ENCODE data around the gene DNAJC3. TPM values are rescaled to one million over a fixed set of nuclear protein-coding genes. Genes with fewer than 3 reads are reported as not detected.
"Not testable (repeated sequence)": the region's sequence is repeated elsewhere in the genome, so short reads cannot be mapped to it uniquely, and the experiment has no call there.

The DNAJC3 gene
- total RNA-seq, 1 donor from 2014 or later = 51.7 TPM

- Histone ChIP-seq H3K9me3 (ENCODE audit: insufficient read depth, low read depth, low read length) (no peaks in the 10 kb centered on the region), H3K4me3 (ENCODE audit: insufficient read depth, low read depth, low read length) (no peak overlapping the region), H3K4me2 (ENCODE audit: low read length) (no peak overlapping the region), H3K27me3 (ENCODE audit: insufficient read depth, low read length) (no peaks in the 10 kb centered on the region), H3K36me3 (ENCODE audit: insufficient read depth, low read length) (peaks cover 3% of the 10 kb centered on the region), H3K9ac (ENCODE audit: low read length) (no peak overlapping the region), H3K79me2 (ENCODE audit: insufficient read depth, low read length) (peaks cover 51% of the 10 kb centered on the region), H3K4me1 (ENCODE audit: insufficient read depth, low read length) (no peaks in the 10 kb centered on the region), H4K20me1 (ENCODE audit: insufficient read depth, low read length) (peaks cover 59% of the 10 kb centered on the region), H3K27ac (ENCODE audit: low read depth, low read length) (no peak overlapping the region), H2AFZ (ENCODE audit: low read depth, low read length) (no peak overlapping the region)
- Mint-ChIP-seq H3K4me3 (ENCODE audit: unreplicated experiment) (no peak overlapping the region), H3K36me3 (ENCODE audit: low read depth, unreplicated experiment) (peaks cover 4% of the 10 kb centered on the region), H3K9me3 (ENCODE audit: unreplicated experiment) (peaks cover 3% of the 10 kb centered on the region), H3K27ac (ENCODE audit: unreplicated experiment) (no peak overlapping the region), H3K27me3 (ENCODE audit: low read depth, unreplicated experiment) (no peaks in the 10 kb centered on the region), H3K4me1 (ENCODE audit: low read depth, unreplicated experiment) (no peaks in the 10 kb centered on the region)
- TF ChIP-seq CTCF (IDR thresholded peaks at IDR 0.05; ENCODE audit: insufficient read depth, low read depth, low read length) = no peak
- no peak for TF ChIP-seq EZH2 (IDR thresholded peaks at IDR 0.05; ENCODE audit: insufficient read depth, low read length)
- DNase-seq (ENCODE audit: low read depth) (no peak), FAIRE-seq (no peak)
Measured at GRCh38 chr13:95726876-95727275, 49.9 kb downstream of the DNAJC3 start.

- Histone ChIP-seq H3K4me1 (ENCODE audit: insufficient read depth, low read length) (no peaks in the 10 kb centered on the region), H3K27ac (ENCODE audit: low read depth, low read length) (no peak overlapping the region), H3K9me3 (ENCODE audit: insufficient read depth, low read depth, low read length) (no peaks in the 10 kb centered on the region), H2AFZ (ENCODE audit: low read depth, low read length) (no peak overlapping the region), H3K4me3 (ENCODE audit: insufficient read depth, low read depth, low read length) (no peak overlapping the region), H3K36me3 (ENCODE audit: insufficient read depth, low read length) (no peaks in the 10 kb centered on the region), H3K9ac (ENCODE audit: low read length) (no peak overlapping the region), H3K79me2 (ENCODE audit: insufficient read depth, low read length) (peaks cover 58% of the 10 kb centered on the region), H3K27me3 (ENCODE audit: insufficient read depth, low read length) (no peaks in the 10 kb centered on the region), H4K20me1 (ENCODE audit: insufficient read depth, low read length) (peaks cover 58% of the 10 kb centered on the region), H3K4me2 (ENCODE audit: low read length) (no peak overlapping the region)
- no peak for TF ChIP-seq EZH2 (IDR thresholded peaks at IDR 0.05; ENCODE audit: insufficient read depth, low read length)
- TF ChIP-seq CTCF (IDR thresholded peaks at IDR 0.05; ENCODE audit: insufficient read depth, low read depth, low read length) = no peak
- Mint-ChIP-seq H3K36me3 (ENCODE audit: low read depth, unreplicated experiment) (peaks cover 8% of the 10 kb centered on the region), H3K9me3 (ENCODE audit: unreplicated experiment) (peaks cover 4% of the 10 kb centered on the region), H3K4me1 (ENCODE audit: low read depth, unreplicated experiment) (no peaks in the 10 kb centered on the region), H3K27me3 (ENCODE audit: low read depth, unreplicated experiment) (no peaks in the 10 kb centered on the region), H3K27ac (ENCODE audit: unreplicated experiment) (no peak overlapping the region), H3K4me3 (ENCODE audit: unreplicated experiment) (no peak overlapping the region)
- FAIRE-seq (no peak), DNase-seq (ENCODE audit: low read depth) (no peak)
Measured at GRCh38 chr13:95728957-95729356, 52.0 kb downstream of the DNAJC3 start.

- H3K27me3 Mint-ChIP-seq (ENCODE audit: low read depth, unreplicated experiment) = no peaks in the 10 kb centered on the region
- H3K4me1 Mint-ChIP-seq (ENCODE audit: low read depth, unreplicated experiment) = no peaks in the 10 kb centered on the region
- Histone ChIP-seq H3K9ac (ENCODE audit: low read length) (no peak overlapping the region), H3K79me2 (ENCODE audit: insufficient read depth, low read length) (peaks cover 51% of the 10 kb centered on the region), H3K4me2 (ENCODE audit: low read length) (no peak overlapping the region), H3K4me1 (ENCODE audit: insufficient read depth, low read length) (no peaks in the 10 kb centered on the region), H3K27ac (ENCODE audit: low read depth, low read length) (no peak overlapping the region), H3K36me3 (ENCODE audit: insufficient read depth, low read length) (no peaks in the 10 kb centered on the region), H3K9me3 (ENCODE audit: insufficient read depth, low read depth, low read length) (no peaks in the 10 kb centered on the region), H3K27me3 (ENCODE audit: insufficient read depth, low read length) (no peaks in the 10 kb centered on the region), H4K20me1 (ENCODE audit: insufficient read depth, low read length) (peaks cover 40% of the 10 kb centered on the region), H2AFZ (ENCODE audit: low read depth, low read length) (no peak overlapping the region), H3K4me3 (ENCODE audit: insufficient read depth, low read depth, low read length) (no peak overlapping the region)
- TF ChIP-seq EZH2 (IDR thresholded peaks at IDR 0.05; ENCODE audit: insufficient read depth, low read length) = no peak
- no peak for TF ChIP-seq CTCF (IDR thresholded peaks at IDR 0.05; ENCODE audit: insufficient read depth, low read depth, low read length)
- peaks cover 10% of the 10 kb centered on the region for H3K9me3 Mint-ChIP-seq (ENCODE audit: unreplicated experiment)
- H3K27ac Mint-ChIP-seq (ENCODE audit: unreplicated experiment) = no peak overlapping the region
- peaks cover 3% of the 10 kb centered on the region for H3K36me3 Mint-ChIP-seq (ENCODE audit: low read depth, unreplicated experiment)
- DNase-seq (ENCODE audit: low read depth) = no peak
- H3K4me3 Mint-ChIP-seq (ENCODE audit: unreplicated experiment) = no peak overlapping the region
- FAIRE-seq = no peak
Measured at GRCh38 chr13:95734124-95734523, 57.2 kb downstream of the DNAJC3 start.

- not testable (repeated sequence) for H3K4me2 ChIP-seq (ENCODE audit: low read length); H3K9me3 ChIP-seq (ENCODE audit: insufficient read depth, low read depth, low read length); H3K36me3 Mint-ChIP-seq (ENCODE audit: low read depth, unreplicated experiment); H3K9me3 Mint-ChIP-seq (ENCODE audit: unreplicated experiment); H2AFZ ChIP-seq (ENCODE audit: low read depth, low read length); H3K27me3 Mint-ChIP-seq (ENCODE audit: low read depth, unreplicated experiment); H3K27ac Mint-ChIP-seq (ENCODE audit: unreplicated experiment); H3K4me3 Mint-ChIP-seq (ENCODE audit: unreplicated experiment); H3K4me3 ChIP-seq (ENCODE audit: insufficient read depth, low read depth, low read length); H3K27me3 ChIP-seq (ENCODE audit: insufficient read depth, low read length); FAIRE-seq; DNase-seq (ENCODE audit: low read depth); H3K36me3 ChIP-seq (ENCODE audit: insufficient read depth, low read length); H3K4me1 ChIP-seq (ENCODE audit: insufficient read depth, low read length); H3K4me1 Mint-ChIP-seq (ENCODE audit: low read depth, unreplicated experiment); H3K9ac ChIP-seq (ENCODE audit: low read length); H3K27ac ChIP-seq (ENCODE audit: low read depth, low read length)
- Histone ChIP-seq H3K79me2 (ENCODE audit: insufficient read depth, low read length) (peaks cover 31% of the 10 kb centered on the region), H4K20me1 (ENCODE audit: insufficient read depth, low read length) (peaks cover 33% of the 10 kb centered on the region)
Measured at GRCh38 chr13:95740071-95740978, 63.4 kb downstream of the DNAJC3 start.
